Measurements from ENCODE around the gene C11orf87.
A peak's percentile ranks its signal among the peaks of the same experiment; 100 is the strongest.

Gene C11orf87

DNA sequence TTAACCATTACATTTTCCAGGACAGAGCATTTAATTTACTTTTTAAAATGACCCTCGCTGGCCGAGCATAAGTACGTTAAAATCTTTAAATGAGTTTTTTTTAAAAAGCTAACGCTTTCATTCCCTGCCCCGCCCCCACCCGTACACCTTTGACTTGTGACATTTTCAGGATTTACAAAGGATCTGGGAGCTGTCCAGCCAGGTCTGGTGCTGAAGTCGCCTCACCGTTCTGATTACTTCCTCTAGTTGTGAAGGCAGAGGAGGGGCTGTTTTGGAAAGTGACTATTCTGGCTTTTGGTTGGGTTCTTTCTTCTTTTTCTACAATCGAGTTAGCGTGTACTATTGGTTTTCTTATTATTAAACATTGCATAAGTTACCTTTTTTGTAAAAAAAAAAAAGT lies 2.9 kb downstream of the C11orf87 start:
- H3K27ac ChIP-seq: no peak overlapping the region
- no peak for TF ChIP-seq ZFX (IDR thresholded peaks at IDR 0.05; ENCODE audit: borderline replicate concordance)
- TF ChIP-seq, protein P1, sequence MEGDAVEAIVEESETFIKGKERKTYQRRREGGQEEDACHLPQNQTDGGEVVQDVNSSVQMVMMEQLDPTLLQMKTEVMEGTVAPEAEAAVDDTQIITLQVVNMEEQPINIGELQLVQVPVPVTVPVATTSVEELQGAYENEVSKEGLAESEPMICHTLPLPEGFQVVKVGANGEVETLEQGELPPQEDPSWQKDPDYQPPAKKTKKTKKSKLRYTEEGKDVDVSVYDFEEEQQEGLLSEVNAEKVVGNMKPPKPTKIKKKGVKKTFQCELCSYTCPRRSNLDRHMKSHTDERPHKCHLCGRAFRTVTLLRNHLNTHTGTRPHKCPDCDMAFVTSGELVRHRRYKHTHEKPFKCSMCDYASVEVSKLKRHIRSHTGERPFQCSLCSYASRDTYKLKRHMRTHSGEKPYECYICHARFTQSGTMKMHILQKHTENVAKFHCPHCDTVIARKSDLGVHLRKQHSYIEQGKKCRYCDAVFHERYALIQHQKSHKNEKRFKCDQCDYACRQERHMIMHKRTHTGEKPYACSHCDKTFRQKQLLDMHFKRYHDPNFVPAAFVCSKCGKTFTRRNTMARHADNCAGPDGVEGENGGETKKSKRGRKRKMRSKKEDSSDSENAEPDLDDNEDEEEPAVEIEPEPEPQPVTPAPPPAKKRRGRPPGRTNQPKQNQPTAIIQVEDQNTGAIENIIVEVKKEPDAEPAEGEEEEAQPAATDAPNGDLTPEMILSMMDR (IDR thresholded peaks at IDR 0.05): no peak

DNA sequence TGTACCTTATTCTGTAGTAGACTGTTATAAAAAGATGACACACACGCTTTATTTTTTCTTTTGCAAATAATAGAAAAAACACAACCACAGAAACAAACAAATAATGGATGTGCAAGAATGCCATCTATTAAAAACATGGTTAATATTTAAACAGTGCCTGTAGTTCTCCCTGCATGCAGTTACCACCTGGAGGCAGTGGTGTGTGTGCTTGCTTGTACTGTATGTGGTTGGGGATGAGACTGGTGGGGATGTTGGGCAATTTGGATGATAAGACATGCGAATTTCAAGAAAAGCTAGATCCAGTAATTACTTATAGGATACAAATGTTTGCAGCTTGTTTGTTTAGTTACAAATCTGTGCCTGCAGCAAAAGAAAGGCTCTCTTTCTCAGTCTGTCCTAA lies 3.6 kb downstream of the C11orf87 start:
- TF ChIP-seq, protein P1 (IDR thresholded peaks at IDR 0.05): peak; percentile 46
- TF ChIP-seq ZFX (IDR thresholded peaks at IDR 0.05; ENCODE audit: borderline replicate concordance): no peak
- H3K27ac ChIP-seq: no peak overlapping the region

DNA sequence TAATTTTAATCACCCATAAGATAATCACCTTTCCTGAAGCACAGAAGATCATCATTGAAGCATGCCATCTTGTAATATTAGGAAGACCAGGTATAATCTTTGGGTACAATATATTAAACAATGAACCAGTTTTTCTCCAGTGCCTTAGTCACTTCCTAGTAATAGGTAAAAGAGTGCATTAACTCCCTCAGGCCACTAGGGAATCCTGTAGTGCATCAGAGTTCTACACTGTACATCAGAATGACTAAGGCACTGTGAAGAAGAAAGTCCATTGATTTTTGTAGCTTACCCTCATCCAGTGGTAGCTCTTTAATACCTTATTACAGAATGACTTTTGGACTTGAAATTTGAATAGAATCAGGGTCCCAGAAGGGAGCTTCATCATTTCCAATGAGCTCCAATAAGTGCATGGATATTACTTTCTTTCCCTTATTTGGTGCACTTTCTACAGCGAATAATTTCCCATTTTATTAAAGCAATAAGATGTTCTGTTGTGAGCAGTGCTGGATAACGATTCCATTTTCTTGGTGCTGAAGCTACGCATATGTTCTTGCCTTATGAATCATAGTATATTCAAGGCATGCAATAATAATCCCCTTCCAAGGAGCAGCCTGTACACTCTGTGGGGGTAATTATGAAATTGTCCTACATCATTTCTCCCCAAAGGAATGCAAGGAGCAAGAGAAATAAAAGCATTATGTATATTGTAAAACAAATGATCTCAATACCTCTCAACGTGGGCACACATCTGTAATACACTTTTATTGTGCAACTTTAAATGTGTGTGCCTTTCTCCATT lies 4.7 kb downstream of the C11orf87 start:
- H3K27ac ChIP-seq: no peak overlapping the region
- TF ChIP-seq ZFX (IDR thresholded peaks at IDR 0.05; ENCODE audit: borderline replicate concordance): no peak
- TF ChIP-seq, protein P1 (IDR thresholded peaks at IDR 0.05): peak; percentile 36

DNA sequence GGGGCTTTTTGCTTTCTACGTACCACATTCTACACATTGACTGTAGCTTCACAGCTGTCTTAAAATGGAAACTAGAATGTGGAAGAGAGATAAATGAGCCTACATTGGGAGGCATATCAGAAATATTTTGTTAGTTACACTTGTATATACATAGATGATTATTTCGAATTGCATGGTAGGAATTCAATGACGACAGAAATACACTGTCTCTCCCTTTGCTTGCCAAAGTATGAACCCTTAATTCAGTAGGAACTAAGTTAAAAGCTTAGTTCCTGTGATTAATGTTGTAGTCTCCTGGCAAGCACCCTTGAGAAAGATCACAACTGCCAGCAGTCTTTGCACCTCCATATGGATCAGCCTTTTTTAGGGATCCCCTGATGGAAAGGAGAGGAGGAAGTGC lies 10.1 kb downstream of the C11orf87 start:
- no peak for TF ChIP-seq ZFX (IDR thresholded peaks at IDR 0.05; ENCODE audit: borderline replicate concordance)
- TF ChIP-seq, protein P1 (IDR thresholded peaks at IDR 0.05): no peak
- no peak overlapping the region for H3K27ac ChIP-seq

DNA sequence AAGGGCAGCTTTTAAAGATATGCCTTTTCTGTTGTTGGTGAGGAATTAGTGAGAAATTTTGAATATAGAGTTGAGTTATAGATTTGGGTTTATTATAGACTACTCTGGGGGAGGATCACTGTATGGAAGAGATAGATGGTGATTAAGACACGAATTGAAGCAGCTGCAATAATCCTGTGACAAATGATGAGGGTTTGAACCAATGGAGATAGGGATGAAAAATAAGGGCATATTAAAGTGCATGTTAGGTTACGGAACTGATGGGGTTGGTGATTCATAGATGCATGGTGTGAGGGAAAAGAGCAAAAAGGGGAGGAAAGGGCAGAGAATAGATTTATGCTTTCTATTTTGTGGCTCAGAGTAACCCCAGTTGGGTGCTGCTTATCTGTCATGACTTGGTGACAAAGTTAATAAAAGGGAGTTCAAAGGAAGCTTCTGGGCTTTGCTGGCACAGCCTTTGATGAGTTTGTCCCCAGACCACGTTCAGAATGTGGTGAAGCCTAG lies 11.8 kb downstream of the C11orf87 start:
- TF ChIP-seq ZFX (IDR thresholded peaks at IDR 0.05; ENCODE audit: borderline replicate concordance): no peak
- TF ChIP-seq, protein P1 (IDR thresholded peaks at IDR 0.05): no peak
- H3K27ac ChIP-seq: no peak overlapping the region

DNA sequence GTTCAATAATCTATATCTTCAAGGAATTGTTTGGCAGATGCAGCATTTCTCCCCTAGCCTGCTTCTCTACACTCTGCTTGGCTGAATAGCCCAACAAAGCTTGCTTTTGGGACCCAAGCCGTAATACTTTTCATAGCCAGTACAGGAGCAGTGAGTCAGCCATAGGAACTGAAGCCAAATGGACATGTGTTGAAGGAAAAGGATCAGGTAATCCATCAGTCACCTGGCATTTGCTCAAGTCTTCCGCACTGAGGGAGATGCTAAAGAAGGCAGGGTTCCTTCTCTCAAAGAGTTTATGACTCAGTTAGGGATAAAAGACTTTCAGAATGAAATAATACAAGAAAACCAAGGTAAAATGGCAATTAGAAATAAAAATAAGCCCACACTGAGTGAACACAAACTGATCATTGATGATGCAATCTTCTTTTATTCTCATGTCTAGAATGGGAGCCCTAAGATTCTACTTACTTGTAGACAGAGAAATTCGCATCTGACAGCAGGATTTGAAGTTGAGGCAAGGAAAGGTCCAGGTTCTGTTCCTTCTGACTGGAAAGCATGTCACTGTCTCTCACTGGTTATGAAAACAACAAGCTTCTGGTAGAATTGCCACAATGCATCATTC lies 13.2 kb downstream of the C11orf87 start:
- no peak for TF ChIP-seq ZFX (IDR thresholded peaks at IDR 0.05; ENCODE audit: borderline replicate concordance)
- TF ChIP-seq, protein P1 (IDR thresholded peaks at IDR 0.05): no peak
- no peak overlapping the region for H3K27ac ChIP-seq

DNA sequence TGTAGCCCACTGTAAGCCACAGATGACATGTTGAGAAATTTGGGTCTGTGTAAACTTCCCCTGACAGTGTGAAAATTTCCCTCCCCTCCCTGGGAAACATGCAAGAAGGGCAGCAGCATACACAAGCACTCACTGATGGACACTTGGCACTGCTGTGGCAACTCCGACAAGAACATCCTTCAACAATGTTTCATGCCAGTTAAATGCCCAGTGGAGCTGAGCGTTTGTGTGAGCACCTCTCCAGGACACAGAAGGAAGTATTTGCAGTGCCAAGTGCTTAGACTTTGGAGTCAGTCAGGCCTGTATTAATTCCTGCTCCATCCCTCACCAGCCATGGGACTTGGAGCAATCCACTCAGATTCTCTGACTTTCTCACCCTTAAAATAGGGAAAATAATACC lies 17.7 kb downstream of the C11orf87 start:
- TF ChIP-seq ZFX (IDR thresholded peaks at IDR 0.05; ENCODE audit: borderline replicate concordance): no peak
- TF ChIP-seq, protein P1 (IDR thresholded peaks at IDR 0.05): no peak
- H3K27ac ChIP-seq: no peak overlapping the region
